Activated CD8-positive, alpha-beta memory T cell treated with anti-CD3 and anti-CD28 coated beads for 1 hour (primary cell): Measurements from ENCODE around the gene DYRK3.
"Not testable (repeated sequence)": the region's sequence is repeated elsewhere in the genome, so short reads cannot be mapped to it uniquely, and the experiment has no call there.

Experiments used
- DNase-seq, 2 donors: peaks; one replicate each; pipeline ENCODE4 v3.0.0-alpha.2; 2020; ENCODE audit warnings: low read depth in 1 of 2; ENCODE audit errors: extremely low read depth in 1 of 2

DYRK3 gene

DNA sequence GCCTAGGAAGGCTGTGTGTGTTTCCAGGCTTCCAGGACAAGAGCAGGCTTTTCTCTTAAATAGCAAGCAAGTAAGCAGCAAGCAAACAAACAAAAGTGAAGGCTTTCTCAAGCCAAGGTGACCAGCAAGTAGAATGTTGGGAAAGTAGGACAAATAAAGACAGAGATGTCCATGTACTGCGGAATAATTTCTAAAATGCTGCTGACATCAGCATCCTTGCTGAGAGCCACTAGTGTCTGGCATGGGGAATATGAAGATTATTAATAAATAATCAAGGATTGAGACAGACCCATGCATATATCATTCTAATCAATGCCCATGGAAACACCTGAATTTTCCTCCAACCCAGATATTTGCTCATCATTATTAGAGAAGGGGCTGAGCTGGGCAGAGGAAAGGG lies 6.4 kb upstream of the DYRK3 start:
- DNase-seq: no peak

DNA sequence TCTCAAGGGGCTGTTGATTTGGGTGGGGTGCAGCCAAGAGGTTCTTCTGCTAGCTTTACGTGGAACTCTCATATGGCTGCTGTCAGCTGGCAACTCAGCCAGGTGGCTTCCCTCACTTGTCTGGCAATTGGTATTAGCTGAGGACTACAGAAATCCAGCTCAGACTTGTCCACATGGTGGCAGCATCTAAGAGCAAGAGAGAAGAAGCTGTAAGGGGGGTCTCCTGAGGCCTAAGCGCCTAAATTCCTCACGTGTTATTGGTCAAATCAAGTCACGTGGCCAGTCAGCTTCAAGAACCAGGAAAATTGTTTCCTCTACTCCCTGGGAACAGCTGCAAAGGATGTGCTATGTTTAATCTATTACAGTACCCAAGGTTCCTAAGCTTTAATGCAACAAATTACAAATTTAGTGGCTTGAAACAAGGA lies 4.2 kb upstream of the DYRK3 start:
- DNase-seq: no peak

DNA sequence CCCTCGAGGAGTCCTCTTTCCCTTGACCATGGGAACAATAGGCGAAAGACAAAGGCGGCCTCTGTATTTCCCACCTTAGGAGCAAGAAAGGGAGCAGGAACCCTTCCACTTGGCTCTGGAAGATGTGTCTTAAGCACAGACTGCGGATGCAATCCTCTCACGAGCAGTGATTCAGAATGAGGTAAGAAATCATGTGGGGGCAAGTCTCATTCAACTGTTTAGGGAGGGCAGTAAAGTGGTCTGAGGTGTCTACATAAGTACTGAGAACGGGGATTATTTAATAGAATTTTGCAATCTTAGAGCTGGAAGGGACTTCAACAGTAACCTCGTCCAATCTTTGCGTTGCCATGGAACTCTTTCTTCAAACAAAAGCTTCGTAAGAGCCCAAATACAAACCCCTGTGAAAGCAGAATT lies 1.6 kb upstream of the DYRK3 start:
- no peak for DNase-seq

DNA sequence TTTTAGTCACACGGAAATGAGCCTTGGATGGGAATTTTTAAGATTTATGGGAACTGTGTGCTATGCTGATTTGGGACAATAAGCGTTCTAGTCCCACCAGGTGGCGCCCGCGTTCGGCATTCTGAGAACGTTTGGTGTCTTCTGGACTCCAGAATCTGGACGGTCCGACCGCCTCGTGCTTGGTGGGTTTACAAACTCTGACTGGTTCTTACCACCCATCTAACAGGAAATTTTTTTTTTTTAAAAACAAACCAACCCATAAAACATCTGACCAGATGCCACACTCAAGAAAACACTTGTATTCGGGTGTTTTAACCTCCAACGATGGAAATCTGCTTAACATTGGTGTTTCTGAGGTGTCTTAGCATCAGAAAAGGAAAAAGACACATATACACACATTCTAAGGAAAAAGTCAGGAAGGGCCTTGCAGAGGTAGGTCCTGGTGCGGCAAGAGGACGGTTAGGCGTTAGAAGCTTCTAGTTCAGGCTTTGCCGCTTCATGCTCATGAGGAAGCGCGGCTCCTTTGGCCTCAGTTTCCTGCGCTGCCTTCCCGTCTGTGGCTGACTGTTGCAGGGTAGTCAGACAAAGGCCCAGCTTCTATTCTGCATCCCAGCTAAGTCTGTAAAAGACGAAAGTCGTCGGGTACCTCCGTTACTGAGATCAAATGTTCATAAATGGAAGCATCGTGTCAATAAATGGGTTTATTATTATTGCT lies 814 bp upstream of the DYRK3 start:
- peak; percentile 28 to 66 for DNase-seq

DNA sequence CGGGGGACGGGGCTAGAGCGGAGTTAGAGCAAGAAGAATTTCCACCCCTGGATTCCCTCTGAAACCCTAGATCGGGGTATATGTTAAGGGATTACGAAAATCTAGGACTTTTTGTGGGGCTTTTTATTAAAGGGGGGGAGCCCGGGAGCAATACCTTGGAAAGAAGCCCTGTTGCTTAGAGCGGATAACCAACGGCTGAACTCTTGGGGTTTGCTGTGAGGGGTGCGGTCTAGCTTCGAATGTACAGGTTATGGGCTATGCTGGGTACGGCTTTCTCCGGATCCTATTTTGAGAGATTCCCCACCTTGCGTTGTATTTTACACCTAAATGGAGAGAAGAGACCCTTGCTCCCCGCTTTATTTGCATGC lies 626 bp downstream of the DYRK3 start:
- DNase-seq: no peak

DNA sequence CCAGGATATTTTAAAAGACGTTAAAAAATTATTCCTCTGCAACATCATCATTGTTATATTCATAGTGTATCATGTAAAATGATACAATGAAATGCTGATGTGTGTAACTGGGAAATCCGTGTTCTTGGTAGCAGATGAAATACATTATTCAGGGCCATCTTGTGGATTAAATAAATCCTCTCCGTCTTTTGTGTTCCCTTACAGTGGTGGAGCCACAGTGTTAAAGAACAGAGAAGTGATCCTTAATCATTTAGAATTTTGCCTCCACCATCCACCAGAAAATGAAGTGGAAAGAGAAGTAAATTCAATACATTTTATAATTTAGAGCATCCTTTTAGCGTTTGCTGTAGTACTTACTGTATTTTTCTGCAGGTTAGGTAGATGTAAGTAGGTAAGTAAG lies 1.3 kb downstream of the DYRK3 start:
- DNase-seq: no peak

DNA sequence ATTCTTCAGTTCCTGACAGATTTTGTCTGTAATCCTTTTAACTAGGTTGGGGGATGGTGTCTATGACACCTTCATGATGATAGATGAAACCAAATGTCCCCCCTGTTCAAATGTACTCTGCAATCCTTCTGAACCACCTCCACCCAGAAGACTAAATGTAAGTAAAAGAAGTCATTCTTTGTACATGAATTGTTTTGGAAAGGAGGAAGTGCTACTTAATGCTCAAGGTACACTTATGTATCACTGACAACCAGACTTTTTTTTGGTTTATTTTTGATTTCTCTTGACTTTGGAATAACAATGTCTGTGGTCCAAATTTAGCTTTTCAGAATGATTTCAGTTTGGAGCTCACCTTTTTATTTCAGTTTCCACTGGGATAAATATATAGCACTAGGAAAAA lies 2.3 kb downstream of the DYRK3 start:
- DNase-seq: no peak

DNA sequence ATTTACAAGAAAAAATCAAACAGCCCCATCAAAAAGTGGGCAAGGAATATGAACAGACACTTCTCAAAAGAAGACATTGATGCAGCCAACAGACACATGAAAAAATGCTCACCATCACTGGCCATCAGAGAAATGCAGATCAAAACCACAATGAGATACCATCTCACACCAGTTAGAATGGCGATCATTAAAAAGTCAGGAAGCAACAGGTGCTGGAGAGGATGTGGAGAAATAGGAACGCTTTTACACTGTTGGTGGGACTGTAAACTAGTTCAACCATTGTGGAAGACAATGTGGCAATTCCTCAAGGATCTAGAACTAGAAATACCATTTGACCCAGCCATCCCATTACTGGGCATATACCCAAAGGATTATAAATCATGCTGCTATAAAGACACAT lies 6.7 kb downstream of the DYRK3 start:
- not testable (repeated sequence) for DNase-seq

DNA sequence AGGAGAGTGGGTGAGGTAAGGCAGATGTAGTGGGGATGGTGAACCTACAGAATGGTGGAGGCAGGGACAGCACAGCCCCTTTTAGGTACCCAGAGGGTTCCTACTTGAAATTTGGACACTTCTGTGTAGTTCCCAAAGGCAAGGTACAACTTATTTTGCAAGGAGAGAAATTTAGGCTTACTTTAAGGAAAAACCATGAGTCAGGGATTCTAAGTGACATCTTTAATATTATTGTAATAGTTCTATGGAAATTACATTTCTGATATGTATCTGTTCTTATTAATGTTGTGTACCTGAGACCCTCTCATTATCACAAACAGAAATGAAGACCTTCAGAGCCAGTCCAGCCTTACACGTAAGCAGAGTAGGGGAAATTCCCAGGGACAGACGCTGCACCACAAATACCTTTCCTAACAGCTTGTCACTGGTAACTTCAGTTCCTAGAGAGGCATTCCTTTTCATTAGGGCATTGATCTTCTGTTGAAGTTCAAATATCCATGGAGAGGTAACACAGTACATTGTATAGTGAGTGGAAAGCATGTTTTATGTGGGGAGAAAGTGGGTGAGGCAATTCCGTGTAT lies 7.9 kb downstream of the DYRK3 start:
- no peak for DNase-seq

DNA sequence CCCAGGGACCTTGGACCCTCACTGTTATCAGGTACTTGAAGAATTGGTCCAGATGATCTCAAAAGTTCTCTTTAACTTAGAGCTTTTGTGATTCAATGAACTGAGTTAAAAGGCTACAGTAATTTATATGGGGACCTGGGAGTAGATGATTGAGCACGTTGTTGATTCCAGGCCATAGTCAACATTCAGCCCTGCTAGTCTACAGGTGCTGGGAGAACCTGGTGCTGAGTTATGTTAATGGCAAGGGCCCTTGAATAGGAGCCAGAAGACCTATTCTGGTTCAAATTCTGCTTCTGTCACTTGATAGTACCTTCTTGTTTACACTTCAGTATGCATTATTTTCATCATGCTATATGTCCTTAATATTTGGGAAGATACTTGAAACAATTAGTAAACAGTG lies 11.2 kb downstream of the DYRK3 start:
- no peak for DNase-seq

DNA sequence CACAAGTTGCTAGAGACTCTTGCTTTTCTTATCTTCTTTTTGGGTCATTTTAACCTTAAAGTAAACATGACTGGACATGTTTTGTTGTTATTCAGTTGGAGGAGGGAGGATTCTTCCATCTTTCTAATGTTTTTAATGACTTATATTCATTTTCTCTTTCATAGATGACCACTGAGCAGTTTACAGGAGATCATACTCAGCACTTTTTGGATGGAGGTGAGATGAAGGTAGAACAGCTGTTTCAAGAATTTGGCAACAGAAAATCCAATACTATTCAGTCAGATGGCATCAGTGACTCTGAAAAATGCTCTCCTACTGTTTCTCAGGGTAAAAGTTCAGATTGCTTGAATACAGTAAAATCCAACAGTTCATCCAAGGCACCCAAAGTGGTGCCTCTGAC lies 11.9 kb downstream of the DYRK3 start:
- no peak for DNase-seq

DNA sequence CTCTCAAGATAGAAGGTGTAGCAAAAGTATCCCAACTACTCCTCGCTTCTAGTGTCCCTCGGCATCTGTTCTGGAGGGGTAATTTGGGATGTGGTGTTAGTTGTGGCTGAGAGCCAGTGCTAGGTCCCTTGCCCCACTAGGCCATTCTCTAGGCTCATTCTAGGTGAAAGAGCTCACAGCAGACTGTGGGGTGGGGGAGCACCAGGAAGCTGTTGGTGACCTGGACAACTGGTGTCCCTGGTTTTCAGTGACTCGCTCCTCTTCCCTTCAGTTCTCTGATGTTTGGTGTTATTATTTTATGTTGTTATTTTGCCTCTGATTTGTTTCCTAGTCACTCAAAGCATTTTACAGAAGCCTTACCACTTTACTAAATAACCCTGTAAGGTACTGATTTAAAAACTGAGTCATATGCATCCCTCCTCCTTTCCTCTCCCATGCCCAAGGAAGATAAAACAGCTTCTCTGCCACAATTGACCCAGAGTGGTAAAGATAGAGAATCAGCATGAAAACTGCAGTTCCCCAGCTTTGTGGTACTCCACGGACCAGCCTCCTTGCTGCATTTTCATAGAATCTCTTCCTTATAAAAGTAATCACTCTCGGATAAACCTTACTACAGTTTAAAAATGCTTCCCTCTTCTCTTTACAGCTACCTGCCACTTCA lies 14.1 kb downstream of the DYRK3 start:
- no peak for DNase-seq

DNA sequence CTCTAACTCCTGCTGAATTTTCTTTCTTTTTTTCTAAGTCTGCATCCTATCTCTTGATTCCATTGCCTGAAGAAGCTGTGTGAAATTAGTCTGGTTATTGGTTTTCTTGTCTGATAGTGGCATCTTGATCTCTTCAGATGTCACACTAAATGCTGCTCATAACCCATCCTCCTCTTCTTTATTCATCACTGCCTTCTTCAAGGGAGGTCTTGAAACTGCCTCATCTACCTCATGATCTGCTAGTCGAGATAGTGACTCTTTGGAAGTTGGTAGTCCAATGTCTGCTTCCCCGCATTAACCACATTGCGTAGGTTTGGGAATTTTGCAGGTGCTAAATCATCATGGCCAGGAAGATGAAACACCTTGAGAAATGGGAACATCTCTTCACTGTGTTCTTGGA lies 15.7 kb downstream of the DYRK3 start:
- DNase-seq: no peak

DNA sequence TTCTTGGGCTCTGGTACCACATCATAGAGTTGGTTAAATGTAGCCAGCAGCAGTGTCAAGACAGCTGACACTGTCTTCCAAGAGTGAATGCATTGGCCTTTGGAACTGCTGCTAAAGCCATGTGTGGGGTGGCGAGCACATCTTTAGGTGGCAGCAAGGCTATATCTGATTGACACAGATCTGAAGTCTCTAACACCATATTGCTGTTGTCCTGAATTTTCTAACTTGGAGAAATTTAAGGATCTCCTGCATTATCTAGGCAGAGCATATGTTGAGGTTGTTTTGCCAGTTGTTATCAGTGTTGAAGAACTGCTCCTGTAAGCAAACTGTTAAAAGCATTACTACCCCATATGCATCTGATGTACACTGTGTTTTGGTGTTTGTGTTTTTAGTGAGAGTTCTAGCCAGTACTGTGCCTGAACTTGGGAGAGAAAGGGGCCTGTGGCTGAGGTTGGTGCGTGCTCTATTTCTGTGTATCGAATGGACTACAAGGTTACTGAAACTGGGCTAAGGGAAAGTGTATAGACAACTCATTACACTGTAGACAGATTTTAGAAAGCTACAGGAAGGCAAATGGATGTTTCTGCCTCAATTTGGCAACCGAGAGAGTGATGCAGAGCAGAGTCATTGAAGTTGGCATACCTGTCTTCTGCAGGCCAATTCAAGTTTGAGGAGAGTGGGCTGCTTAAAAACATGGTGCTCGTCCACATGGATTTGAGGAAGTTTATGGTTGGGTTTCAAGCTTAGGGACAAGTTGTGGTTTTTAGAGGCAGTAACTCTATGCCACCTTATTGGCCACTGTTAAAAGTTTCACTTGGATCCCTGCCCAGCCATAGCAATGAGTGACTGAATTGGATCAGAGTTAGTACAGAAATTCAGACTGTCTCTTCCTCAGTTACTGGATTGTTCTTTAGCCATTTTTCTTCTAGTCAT lies 16.9 kb downstream of the DYRK3 start:
- DNase-seq: no peak

DNA sequence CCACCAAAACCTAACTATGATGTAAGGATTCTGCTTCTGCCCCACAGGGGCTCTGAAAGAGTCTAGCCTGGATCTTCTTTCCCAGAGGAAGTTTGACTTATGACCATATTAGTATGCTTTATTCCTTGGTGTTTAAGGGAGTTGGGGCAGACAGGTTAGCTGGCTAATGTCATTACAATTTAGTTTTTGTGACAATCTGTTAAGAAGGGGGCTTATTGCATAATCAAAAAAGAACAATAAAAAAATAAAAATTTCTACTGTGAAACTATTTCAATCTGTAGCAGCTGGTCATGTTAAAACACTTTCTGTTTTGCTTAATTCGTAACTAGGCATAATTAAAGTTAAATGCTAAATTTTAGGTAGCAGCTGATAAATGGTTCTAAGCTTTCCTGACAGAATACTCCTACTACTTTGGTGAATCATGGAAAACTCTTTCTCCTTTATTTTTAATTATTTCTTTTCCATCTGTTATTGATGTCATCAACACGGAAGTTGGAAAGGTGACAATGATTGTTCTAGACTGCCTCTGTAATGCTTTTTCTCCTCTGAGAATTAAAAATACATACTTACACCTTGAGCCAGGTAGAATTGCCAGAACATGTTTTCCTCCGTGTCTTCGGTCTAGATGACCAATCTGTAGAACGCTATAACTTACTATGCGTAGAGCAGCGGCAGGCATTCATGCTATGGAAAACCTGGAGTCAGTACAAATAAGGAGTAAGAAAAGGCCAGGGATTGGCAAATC lies 18.6 kb downstream of the DYRK3 start:
- no peak for DNase-seq

DNA sequence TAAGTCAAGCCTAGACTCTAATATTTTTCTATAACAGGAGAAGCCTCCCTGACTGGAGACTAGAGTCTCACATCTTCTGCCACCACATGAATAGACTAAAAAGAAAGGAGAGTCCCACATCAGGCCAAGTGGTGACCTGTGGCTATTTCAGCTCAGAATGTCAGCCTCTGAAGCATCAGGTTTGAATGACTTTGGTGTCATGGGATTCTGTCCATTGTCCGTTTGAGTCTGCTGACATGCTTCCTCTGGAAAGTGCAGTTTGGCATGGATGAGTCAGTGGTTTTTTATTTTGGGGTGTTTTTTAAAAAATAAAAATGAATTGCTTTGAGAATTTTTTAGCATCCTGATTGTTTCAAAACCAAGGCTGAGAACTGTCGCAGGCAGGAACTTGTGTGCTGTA lies 19.5 kb downstream of the DYRK3 start:
- DNase-seq: no peak

DNA sequence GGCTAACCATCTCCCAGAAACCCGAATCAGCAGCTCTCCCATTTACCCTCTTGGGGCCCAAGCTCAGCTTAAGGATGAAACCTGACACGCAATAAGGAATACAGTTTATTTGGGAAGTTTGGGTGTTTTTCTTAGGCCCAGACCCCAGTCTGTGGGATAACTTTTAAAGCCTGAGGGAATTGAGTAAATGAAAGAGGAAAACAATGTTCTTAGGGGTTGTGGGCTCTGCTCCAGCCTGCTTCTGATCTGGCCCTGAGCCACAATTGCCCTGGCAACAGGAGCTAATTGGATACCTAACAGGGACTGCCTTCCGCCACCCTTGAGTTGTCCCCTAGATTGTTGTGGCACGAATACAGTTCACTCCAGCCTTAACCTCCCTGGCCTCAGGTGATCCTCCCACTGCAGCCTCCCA lies 20.1 kb downstream of the DYRK3 start:
- no peak for DNase-seq

DNA sequence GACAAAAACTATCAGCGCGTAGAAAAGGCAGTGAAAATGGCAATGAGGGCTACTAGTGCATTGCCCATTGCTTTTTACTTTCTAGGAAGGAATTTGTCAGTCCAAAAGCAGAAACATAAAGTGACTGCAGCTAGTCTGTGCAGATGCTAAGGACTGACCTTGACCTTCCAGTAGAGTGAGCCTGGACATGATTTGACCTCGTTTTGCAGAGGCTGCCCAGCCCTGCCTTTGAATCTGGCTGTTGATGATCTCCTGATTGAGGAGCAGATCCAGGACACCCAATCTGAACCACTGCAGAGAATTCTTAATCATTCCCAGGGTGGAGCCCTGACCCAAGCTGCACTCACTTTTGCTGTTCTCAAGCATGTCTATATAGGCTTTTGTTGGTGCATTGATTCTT lies 21.6 kb downstream of the DYRK3 start:
- no peak for DNase-seq

DNA sequence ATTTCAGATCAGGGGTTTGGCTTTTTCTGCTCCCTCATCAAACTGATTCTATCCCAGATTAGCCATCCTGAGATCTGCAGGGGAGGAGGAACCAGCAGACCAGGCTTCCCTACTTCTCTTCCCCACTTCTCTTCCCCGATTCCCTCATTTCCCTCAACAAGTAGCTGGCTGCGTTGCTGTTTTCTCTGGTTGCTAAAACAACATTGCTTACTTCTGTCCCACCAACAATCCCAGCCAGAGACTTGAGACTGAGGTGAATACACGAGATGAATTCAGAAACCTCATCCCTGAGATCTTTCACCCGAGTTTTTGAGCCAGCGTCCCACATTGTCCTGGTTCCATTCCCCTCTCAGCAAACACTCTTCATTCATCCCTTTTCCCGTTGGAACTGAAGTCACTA lies 22.4 kb downstream of the DYRK3 start:
- DNase-seq: no peak

DNA sequence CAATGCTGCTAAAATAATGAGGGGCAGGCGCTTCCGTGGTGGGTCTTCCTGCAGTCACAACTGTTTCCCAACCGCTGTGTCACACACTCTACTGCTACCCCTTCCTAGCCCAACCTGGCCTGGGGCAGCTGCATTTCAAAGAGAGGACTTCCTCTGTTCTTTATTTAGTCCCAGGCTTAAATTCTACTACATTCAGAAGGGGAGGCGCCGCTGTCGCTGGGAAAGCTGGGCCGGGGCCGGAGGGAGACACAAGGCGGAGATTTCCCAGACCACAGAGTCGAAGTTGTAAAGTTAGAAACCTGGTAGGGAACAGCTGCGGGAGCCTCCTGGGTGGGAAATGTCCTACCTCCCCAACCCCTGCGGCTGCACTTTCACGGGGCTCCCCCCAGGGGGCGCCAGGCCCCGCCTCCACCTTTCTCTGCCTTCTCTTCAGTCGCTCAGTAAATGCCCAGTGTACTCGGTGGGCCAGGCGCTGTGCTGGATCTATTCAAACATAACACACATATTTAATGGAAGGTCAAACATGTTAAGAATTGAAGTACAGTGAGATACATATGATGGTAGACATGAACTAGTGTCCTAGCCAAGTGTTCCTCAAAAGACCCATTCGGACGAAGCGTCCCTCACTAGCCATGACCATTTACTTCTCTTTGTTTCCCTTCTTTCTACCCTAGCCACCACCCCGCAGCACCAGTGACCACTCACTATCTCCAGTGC lies 23.1 kb downstream of the DYRK3 start:
- DNase-seq: peak in 1 of 2 donors; percentile 38
